NCI-H2227 (cell line): ENCODE results near the gene TRIB2.

ENCODE experiments used
- DNase-seq: peaks from one replicate; lab custom pipeline; 2025; ENCODE audit not compliant: unreplicated experiment; lab: John Stamatoyannopoulos, UW

TRIB2 gene

GRCh38 chr2:12773586-12774394 lies 57.1 kb downstream of the TRIB2 start:
- no peak for DNase-seq

- no peak for DNase-seq
These were observed 57.6 kb downstream of the TRIB2 start for GRCh38 chr2:12774395-12774727.

- DNase-seq, result no peak
These were observed 59.8 kb downstream of the TRIB2 start for GRCh38 chr2:12776521-12776961.

- no peak for DNase-seq
These were observed 61.6 kb downstream of the TRIB2 start for GRCh38 chr2:12778369-12778768.

GRCh38 chr2:12778811-12779579 lies 62.3 kb downstream of the TRIB2 start:
- DNase-seq, result no peak

GRCh38 chr2:12781329-12781728 lies 64.6 kb downstream of the TRIB2 start:
- no peak for DNase-seq

GRCh38 chr2:12787891-12788801 lies 71.4 kb downstream of the TRIB2 start:
- DNase-seq, result no peak

GRCh38 chr2:12791906-12792305 lies 75.2 kb downstream of the TRIB2 start:
- DNase-seq, result no peak
